A673 (cell line): ENCODE results near the gene SARNP.

ENCODE experiments used
- CTCF ChIP-seq: fragments of 300-800, 200-600 bp; sonication (generic); conservative IDR thresholded peaks from 2 replicates; pipeline ENCODE4 v1.5.1; 2017; ENCODE audit warnings: low read depth, mild to moderate bottlenecking, antibody characterized with exemption, low read length, moderate library complexity, mixed read lengths
- EZH2 ChIP-seq: fragments of 200-600 bp; sonication (generic); IDR thresholded peaks from 2 replicates; pipeline ENCODE4 v1.6.1; 2017; ENCODE audit warnings: borderline replicate concordance, low read depth, mild to moderate bottlenecking, mixed read lengths, antibody characterized with exemption, low read length; ENCODE audit not compliant: poor library complexity, severe bottlenecking

- TF ChIP-seq CTCF (no peak), EZH2 (no peak)
Observed at GRCh38 chr12:55818140-55818728, 710 bp upstream of the SARNP start.
